Measurements from ENCODE around the gene NFIA.

DNA sequence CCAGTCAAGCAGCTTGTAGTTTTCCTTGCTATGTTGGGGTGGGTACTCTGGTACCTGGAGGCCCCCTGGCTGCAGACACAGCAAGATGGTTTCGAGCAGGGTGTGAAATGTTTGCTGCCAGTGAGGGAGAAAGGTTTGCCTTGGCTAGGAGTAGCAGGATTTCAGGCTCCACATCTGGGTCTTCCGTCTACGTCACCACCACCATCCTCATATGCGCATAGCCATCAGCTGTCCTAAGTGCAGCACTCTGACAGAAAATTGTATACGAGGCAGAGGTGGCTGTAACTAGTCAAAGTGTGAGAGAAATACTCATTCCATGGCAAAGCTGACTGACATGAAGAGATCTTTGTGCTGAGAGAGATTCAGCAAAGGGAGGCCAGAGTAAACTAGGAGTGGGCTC lies 212.6 kb downstream of the NFIA start:
- TF ChIP-seq, protein P1, sequence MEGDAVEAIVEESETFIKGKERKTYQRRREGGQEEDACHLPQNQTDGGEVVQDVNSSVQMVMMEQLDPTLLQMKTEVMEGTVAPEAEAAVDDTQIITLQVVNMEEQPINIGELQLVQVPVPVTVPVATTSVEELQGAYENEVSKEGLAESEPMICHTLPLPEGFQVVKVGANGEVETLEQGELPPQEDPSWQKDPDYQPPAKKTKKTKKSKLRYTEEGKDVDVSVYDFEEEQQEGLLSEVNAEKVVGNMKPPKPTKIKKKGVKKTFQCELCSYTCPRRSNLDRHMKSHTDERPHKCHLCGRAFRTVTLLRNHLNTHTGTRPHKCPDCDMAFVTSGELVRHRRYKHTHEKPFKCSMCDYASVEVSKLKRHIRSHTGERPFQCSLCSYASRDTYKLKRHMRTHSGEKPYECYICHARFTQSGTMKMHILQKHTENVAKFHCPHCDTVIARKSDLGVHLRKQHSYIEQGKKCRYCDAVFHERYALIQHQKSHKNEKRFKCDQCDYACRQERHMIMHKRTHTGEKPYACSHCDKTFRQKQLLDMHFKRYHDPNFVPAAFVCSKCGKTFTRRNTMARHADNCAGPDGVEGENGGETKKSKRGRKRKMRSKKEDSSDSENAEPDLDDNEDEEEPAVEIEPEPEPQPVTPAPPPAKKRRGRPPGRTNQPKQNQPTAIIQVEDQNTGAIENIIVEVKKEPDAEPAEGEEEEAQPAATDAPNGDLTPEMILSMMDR (IDR thresholded peaks at IDR 0.05) = no peak
- TF ChIP-seq POLR2A (IDR thresholded peaks at IDR 0.05) = no peak
